GM11168 (cell line): ENCODE data around the gene LGALS14.

Experiments used
- in situ Hi-C: fragments of 300-500 bp; cut with MboI; formaldehyde crosslinking; loops from one replicate; pipeline ENCODE4 v1.12.0; 2022; ENCODE audit warnings: low sequenced_read_pairs; ENCODE audit not compliant: unreplicated experiment

The LGALS14 gene

GRCh38 chr19:39738814-39739213 lies 34.5 kb downstream of the LGALS14 start:
- in situ Hi-C loops: no loop called here

- in situ Hi-C loops: no loop called here
Observed at GRCh38 chr19:39740395-39740794, 36.1 kb downstream of the LGALS14 start.

DNA sequence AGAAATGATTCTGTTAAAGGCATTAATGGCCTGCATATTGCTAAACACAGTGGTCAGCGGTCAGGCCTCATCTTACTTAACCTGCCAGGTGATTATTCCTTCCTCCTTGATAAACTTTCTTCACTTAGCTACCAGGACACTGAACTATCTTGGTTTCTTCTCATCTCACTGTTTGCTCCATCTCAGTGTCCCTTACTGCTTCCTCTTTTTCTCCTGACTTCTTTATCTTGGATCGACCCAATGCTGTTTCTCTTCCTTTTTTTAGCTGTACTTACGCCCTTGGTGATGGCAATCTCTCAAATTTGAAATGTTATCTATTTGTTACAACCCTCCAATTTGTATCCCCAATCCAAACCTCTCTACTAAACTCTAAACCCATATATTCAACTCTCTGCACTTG lies 41.4 kb downstream of the LGALS14 start:
- in situ Hi-C loops: no loop called here

- in situ Hi-C loops: no loop called here
Observed at GRCh38 chr19:39746836-39747529, 42.7 kb downstream of the LGALS14 start.

DNA sequence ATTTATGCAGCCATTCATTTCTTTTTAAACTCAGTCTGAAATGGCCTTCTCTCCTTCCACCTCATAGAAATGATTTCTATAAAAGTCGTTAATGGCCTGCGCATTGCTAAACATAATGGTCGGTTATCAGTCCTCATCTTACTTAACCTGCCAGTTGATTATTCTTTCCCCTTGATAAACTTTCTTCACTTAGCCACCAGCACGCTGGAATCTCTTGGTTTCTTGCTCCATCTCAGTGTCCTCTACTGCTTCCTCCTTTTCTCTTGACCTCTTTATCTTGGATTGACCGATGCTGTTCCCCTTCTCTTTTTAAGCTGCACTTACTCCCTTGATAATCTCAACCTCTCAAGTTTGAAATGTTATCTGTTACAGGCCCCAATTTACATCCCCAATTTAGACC lies 45.7 kb downstream of the LGALS14 start:
- in situ Hi-C loops: no loop called here

DNA sequence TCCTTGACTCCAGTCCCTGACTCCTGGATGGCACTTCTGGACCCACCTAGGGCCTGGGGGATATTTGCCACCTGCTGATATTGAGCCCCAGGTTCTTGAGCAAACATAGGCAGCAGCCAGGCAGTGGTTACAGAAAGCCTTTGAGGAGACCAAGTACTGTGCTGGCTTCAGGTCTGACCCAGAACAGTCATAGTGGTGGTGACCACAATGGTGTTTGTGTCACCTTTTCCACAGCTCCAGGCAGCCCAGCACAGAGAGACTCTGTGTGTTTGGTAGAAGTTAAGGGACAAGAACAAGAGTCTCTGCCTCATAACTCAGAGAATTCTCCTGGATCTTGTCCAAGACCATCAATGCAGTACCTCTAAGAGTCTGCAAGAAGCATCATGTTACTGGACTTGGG lies 48.1 kb downstream of the LGALS14 start:
- in situ Hi-C loops: no loop called here

DNA sequence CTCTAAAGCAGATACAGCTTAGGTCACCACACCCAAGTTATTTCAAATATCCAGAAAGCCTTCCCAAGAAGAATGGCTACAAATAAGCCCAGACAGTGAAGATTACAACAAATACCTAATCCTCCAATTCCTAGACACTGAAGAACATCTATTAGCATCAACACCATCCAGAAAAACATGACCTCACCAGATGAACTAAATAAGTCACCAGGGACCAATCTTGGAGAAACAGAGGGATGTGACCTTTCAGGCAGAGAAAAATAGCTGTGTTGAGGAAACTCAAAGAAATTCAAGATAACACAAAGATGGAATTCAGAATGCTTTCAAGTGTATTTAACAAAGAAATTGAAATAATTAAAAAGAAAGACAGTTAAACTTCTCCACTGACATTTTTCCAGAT lies 48.5 kb downstream of the LGALS14 start:
- in situ Hi-C loops: no loop called here

GRCh38 chr19:39754544-39754943 lies 50.3 kb downstream of the LGALS14 start:
- in situ Hi-C loops: no loop called here

GRCh38 chr19:39754971-39755370 lies 50.7 kb downstream of the LGALS14 start:
- in situ Hi-C loops: loop anchor here (5.0 kb wide), 1 partner anchor 73 kb away; no protein-coding TSS in a partner anchor
